ENCODE data around the gene PGBD1. TPM values are rescaled to one million over a fixed set of nuclear protein-coding genes. Genes with fewer than 3 reads are reported as not detected.
A peak's percentile ranks its signal among the peaks of the same experiment; 100 is the strongest.

The PGBD1 gene
- total RNA-seq, 1 donor from 2014 or later = 2.3 TPM

DNA sequence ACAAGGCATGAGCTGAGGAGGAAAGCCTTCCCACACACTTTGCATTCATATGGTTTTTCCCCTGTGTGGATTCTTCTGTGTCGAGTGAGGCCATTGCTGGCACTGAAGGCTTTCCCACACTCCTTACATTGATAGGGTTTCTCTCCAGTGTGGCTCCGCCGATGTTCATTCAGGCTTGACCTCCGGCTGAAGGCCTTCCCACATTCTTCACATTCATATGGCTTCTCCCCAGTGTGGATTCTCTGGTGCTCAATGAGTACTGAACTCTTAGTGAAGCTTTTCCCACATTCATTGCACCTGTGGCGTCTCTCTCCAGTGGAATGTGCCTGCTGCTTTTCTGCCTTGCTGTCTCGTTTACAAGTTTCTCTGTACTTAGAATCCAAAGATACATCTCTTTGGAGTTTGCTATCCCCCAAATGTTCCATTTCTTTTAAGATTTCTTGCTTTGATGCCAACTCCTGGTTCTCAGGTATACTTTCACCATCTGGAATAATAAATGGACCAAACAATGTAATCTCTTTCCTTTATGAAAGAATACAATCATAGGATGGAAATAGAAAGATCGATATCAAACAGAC is 45.1 kb downstream of the PGBD1 start:
- DNase-seq (no peak), ATAC-seq (no peak)
- intact Hi-C loops (cut with micrococcal nuclease) = no loop called here

DNA sequence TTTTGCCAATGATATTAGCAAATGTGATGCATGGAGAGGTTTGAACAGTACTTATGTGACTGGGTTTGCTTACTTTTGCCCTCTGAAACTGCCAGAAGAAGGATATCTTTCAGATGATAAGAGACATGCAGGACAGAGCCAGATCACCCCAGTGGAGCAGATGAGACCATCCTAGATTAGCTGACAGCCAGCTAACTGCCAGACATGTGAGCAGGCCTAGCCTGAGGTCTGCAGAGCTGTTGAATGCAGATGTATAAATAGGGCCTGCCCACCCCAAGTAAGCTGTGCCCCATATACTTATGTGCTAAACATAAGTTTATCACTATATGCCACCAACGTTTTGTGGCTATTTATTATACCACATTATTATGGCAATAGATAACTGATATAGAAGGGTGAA is 48.7 kb downstream of the PGBD1 start:
- intact Hi-C loops (cut with micrococcal nuclease) = no loop called here
- ATAC-seq (no peak), DNase-seq (no peak)

DNA sequence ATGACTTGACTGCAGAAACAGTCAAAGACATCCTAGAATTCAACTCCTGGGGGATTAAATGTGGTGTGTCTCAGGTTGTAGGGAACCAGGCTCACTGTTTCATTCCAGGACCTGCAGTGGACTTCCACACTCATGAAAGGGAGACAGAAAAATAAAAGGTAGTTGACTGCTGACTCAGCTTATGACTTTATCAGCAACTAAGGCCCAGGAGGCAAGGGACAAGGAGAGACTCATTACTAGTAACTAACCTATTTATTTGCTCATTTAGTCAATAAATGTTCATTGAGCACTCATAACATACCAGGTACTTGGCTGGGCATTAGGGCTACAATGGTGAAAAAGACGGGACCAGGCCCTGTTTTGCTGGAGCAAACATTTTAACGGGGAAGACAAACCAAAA is 51.7 kb downstream of the PGBD1 start:
- no peak for ATAC-seq
- intact Hi-C loops (cut with micrococcal nuclease) = no loop called here

DNA sequence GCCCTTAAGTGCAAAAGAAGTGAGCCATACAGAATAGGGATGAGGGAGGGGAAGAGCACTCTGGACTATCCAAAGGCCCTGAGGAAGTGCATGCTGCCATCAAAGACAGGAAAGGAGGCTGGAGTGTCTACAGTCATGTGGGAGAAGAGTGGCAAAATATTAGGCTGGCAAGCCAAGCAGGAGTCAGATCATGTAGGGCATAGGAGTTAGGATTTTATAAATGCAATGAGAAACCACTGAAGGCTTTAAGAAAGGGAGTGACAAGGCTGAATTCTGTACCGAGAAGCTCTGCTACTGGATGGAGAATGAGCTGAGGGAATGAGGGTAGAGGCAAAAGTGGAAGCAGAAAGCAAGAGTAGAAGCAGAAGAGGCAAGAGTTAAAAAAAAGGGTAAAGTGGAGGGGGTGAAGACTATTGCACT is 52.2 kb downstream of the PGBD1 start:
- no peak for ATAC-seq
- intact Hi-C loops (cut with micrococcal nuclease) = no loop called here
- DNase-seq = no peak

More for the DNA sequence above, 51.7 kb downstream of the PGBD1 start:
- DNase-seq = no peak

DNA sequence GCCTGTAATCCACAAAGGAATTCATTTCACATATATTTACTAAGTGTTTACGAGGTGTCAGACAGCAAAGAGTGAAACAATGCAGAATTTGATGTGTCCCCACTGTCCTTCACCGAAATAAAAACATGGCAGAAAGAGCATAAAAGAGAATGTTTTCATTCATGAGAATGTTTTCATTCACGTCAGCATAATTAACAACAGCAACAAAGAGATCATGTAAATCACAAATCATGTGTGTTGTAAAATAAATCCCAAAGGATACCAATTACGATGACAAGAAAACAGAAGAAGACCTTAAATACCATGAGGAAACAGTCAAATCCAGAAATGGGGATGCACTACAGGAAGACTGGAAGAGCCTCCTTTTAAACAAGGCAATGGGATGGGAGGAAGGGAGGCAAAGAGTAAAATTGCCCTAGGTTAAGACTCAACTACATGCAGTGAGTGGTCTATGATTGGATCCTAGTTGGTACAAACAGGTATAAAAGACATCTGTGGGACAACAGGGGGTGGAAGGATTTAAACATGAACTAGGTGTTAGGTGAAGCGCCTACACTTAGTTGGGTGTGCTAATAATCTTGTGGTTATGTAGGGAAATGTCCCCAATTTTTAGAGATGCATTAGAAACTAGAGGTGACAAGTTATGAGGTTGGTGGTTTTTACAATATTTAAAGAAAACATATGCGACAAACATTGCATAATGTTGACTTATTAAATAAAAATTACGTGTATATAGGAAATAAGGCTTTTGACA is 53.1 kb downstream of the PGBD1 start:
- ATAC-seq = no peak
- no peak for DNase-seq
- intact Hi-C loops (cut with micrococcal nuclease) = no loop called here

DNA sequence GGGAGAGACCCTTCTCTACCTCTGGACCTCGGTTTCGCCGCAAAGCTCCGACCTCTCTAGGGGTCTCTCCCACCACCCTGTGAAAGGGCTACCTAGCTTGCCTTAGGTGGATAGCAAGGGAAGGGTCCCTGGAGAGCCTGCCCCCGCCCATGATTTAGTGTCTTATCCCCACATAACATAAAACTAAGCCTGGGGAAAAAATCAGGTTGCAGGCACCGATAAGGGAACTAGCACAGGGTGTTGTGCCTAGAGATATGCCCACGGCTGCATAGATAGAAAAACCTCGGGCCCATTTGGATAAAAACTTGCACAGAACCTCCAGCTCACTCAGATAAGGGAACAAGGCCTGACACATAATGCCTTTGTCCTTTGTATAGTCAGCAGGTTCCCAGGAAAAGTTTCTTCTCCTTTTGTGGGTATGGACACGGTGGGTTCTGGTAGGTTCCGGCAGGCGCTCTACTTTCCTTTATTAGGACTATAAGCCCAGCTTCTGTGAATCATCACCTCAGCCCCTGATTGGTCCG is 53.7 kb downstream of the PGBD1 start:
- intact Hi-C loops (cut with micrococcal nuclease) = no loop called here
- ATAC-seq = no peak
- DNase-seq = no peak

DNA sequence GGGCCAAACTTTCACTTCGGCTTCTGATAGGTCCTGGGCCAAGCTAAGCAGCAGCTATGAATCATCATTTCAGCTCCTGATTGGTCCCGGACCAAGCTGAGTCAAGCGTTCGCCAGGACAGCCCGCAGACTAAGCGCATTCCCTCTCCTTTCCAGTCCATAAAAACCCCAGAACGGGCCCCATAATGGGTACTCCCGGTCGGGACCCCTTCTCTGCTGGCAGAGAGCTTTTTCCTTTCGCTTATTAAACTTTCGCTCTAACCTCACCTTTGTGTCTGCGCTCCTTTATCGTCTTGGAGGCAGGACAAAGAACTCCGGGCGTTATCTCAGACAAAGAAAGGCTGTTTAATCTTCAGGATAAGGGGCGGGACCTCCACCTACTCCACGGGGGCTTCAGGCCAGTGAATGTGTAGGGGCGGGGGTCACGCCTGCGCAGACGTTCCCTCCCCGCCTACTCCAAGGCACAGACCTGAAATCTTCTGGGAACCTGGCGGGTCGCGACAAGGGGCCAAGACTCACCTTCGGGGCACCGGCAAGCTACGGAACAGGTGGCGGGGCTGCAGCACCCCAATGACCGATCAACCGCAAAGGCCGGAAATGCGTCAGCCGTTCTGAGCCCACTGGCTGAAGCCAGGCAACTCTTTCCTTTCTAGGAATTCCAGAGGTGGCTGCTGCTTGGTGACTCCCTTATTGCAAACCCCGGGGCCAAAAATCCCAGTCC is 54.4 kb downstream of the PGBD1 start, which contains the start of gene ZSCAN31:
TSS of gene ZSCAN31 (minus strand) at position 585 of the 720 bp plus-strand sequence. CDS start 6,465 bp downstream, outside the sequence.
- intact Hi-C loops (cut with micrococcal nuclease) = no loop called here
- ATAC-seq (peak; percentile 97), DNase-seq (peak; percentile 93)

DNA sequence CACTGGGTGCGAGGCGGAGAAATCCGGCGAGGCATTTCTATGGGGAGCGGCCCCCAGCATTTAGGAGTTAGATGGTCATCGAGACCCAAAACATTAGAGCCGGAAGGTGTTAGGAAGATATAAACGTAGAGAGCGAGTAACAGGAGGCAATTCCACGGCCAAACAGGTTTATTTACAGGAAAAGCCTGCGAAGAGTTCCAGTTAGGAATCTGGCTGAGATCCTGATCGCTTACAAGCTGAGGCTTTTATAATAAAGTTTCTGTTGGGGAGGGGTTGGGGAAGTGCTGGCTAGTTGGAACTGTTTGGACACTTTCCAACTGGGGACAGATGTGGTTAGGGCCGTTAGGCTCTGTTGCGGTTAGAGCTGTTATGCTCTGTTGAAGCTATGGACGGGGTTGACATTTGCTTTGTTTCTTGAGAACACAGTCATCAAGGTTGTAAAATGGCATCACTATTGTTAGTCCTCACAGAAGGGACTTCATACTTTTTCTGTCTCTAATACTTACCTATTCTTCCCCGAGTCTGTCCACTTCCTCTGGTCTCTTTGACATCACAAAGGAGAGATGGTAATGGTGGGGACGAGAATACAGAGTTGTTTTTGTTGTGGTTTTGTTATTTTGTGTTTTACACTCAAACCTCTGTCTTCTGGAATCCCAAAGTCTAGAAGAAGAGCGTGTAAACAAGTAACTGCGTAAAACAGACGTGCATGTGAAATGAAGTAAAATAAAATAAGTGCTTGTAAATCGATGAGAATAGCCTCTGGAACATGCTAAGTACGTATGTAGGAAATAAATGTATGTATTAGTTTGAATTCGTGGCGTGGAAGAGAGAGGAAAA is 55.1 kb downstream of the PGBD1 start:
- intact Hi-C loops (cut with micrococcal nuclease) = no loop called here
- ATAC-seq (peak; percentile 53), DNase-seq (no peak)

DNA sequence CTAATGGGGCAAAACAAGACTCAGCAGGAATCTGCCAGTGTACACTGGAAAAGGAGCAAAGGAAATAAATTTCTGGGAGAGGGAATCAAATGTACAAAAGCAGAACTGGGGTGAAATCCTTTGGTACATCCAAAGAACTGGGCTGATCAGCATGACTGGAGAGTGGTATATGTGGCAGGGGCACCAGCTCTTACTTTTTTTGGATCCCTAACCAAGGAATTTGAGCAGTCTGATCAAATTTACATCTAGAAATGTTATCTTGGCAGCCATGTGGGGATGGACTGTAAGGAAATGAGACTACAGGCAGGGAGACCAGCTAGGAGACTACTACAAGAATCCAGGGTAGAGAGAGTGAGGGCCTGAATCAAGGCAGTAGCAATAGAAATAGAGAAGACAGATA is 55.7 kb downstream of the PGBD1 start:
- intact Hi-C loops (cut with micrococcal nuclease) = no loop called here
- ATAC-seq = no peak
- DNase-seq = no peak

DNA sequence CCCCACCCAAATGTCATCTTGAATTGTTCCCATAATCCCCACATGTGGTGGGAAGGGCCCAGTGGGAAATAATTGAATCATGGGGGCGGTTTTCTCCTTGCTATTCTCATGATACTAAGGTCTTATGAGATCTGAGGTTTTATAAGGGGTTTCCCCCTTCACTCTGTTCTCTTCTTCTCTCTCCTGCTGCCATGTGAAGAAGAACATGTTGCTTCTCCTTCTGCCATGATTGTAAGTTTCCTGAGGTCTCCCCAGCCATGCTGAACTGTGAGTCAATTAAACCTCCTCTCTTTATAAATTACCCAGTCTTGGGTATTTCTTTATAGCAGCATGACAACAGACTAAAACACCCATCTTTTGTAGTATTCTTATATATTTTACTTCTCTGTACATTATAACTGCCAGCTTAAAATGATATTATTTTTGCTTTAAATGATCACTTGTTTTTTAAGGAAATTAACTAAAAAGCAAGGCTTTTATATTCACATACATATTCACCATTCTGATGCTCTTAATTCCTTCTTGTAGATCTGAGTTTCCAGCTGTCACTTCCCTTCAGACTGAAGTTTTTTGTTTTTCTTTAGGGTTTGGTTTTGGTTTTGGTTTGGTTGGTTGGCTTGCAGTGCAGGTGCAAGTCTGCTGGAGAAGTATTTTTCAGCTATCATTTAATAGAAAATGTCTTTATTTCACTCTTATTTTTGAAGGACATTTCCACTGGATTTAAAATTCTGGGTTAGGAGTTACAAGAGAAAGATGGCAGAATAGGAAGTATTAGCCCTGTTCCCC is 59.1 kb downstream of the PGBD1 start:
- intact Hi-C loops (cut with micrococcal nuclease) = no loop called here
- no peak for DNase-seq
- no peak for ATAC-seq

DNA sequence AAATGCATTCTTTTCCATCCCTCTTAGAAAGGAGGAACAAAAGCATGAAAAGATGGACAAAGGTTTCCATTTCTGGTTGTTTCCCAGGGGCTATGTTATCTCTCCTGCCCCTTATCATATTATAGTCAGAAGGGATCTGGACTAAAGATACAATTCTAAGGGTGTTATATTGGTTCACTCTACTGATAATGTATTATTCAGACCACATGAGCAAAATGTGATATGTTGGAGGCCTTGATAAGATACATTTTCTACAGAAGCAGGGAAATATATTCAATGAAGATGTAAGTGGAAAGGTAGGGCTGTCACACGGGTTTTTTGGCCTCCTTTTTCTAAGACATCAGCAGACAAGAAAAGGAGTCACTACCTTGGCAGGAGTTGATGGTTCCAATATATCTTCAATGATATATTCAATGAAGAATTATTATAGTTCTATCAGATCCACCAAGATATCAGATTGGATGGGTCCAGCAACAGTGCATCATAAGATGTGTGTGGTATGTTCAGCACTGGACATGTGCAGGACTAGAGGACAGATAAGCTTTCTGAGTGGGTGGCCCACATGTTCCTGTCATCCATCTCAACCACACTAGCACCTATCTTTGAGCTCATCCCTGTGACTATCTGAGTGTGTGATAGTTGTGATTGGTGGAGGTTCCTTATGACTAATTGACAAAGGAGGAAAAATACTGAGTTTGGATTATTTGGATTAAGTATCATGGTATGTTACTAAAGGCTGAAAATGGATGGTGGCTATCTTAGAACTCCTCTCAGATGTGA is 62.7 kb downstream of the PGBD1 start:
- no peak for DNase-seq
- intact Hi-C loops (cut with micrococcal nuclease) = no loop called here
- no peak for ATAC-seq

DNA sequence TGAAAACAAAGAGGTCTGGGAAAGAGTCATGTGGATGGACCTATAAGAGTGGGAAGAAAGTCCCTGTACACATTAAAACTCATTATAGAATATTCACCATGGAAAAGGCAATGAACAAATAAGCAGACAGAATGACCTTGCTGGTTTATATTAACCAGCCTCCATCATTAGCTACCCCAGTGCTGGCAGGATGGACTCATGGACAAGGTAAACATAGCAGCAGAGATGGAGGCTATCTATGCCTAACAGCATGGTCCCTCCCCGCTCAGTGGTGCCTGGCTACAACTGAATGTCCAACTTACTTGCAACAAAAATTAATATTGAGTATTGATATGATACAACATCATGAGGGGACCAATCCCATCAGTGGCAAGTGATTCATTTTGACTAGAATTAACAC is 63.8 kb downstream of the PGBD1 start:
- no peak for ATAC-seq

DNA sequence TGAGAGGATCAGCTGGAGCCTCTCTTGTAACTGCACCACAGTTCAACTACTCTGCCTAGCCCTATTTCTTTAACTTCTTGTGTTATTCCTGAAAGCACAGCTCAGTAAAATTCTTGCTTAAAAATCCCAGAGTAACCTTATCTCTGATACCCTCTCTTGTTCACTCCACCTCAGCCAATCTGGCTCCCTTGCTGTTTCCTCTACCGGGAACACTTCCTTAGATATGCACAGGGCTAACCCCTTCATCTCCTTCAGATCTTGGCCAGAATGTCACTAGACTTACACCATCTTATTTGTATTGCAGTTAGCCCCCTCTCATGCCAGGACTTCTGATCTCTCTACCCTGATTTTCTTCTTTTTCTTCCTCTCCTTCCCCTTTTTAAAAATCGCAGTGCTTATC is 65.7 kb downstream of the PGBD1 start:
- DNase-seq = no peak
- no peak for ATAC-seq
- intact Hi-C loops (cut with micrococcal nuclease) = no loop called here

More for the DNA sequence above, 63.8 kb downstream of the PGBD1 start:
- no peak for DNase-seq
- intact Hi-C loops (cut with micrococcal nuclease) = no loop called here

DNA sequence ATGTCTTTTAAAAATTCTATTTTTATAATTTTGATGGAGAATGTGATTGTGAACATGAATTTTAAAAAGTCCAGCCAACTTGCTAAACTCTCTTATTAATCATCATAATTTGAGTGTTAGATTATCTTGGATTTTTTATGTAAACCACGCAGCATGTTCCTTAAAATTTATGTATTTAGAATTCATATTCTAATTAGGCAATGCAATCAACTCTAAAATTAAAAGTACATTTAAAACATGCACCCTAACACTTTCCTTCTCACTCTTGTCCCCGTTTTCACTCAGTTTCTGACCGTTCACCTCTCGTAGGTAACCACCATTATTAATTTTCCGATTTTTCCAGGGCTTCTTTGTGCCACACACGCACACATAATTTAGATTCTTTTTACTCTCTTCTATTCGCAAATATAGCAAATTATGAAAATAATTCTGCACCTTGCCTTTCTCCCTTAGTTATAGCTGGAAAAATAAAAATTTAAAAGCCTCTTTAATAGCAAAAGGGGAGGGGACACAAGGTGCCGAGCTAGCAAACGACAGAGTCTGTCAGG is 68.0 kb downstream of the PGBD1 start:
- DNase-seq (no peak), ATAC-seq (no peak)
- intact Hi-C loops (cut with micrococcal nuclease) = no loop called here

DNA sequence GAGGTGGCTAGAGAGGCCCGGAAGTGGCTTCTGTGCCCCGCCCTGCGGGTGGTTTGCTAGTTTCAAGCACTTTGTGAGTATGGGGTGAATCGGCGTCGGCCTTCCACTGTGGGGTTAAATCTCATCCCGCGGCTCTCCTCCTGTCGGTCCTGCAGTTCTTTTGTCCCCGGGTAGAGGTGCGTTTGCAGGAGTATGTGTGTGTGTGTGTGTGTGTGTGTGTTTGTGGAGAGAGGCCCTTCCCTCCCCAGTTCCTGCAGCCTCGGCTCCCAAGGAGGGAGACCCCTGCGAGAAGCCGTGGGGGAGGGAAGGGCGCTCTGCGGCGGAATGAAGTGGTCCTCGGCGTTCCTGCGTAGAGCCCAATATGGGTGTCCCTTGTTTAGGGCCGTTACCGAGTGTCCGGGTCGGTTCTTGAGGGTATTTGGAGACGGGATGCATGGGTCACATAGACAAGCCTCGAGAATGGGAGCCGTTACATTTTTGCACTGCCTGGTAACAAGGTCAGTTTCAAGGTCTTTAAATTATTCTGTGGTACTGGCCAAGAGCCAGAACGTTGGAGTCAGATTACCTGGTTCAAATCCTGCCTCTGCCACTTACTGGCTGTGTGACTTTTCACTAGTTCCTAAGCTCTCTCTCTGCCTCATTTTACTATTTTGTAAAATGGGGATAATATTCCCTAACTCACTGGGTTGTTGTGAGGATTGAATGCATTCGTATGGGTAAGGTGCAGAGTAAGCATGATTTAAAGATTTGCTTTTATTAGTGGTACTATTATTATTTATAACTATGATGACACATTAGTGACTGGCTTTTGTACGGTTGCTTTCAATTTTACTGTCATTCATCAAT is 68.7 kb downstream of the PGBD1 start, which contains the start of gene ZKSCAN3:
TSS of gene ZKSCAN3 (plus strand) at position 56 of the 846 bp plus-strand sequence. CDS start 9,640 bp downstream, outside the sequence.
- ATAC-seq (peak; percentile 98), DNase-seq (peak; percentile 88)
- intact Hi-C loops (cut with micrococcal nuclease) = loop anchor here (10.0 kb wide), 1 partner anchor 215 kb away; no protein-coding TSS in a partner anchor

DNA sequence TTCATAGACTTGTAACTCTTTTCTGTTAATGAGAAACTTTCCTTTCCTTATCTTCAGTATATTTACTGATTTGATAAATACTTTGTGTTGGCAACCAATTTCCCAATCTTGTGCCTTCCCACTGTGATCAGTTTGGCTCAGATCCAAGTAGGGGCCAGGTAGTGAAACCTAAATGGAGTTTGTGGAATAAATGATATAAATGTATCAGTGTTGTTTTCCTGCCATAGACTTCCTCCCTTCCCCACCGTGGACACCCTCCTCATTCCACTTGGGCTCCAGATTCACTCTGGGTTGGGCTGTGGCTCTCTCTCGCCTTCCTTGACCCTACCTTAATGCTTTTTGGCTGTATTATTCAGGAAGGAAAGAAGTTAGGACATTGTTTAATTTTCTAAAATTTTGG is 69.7 kb downstream of the PGBD1 start:
- no peak for DNase-seq
- intact Hi-C loops (cut with micrococcal nuclease) = loop anchor here (10.0 kb wide), 1 partner anchor 216 kb away; no protein-coding TSS in a partner anchor
- ATAC-seq = no peak
